B cell (primary cell): ENCODE data around the gene RIN3.

Source experiments
- EZH2 ChIP-seq: IDR thresholded peaks from 2 replicates; pipeline ENCODE4 v1.6.1; 2012; ENCODE audit warnings: borderline replicate concordance, low read depth, mild to moderate bottlenecking, moderate library complexity, low read length; ENCODE audit not compliant: insufficient read depth, poor library complexity, severe bottlenecking
- TF ChIP-seq, protein P1 (sequence below): fragments of 200-600 bp; IDR thresholded peaks from one replicate; pipeline ENCODE4 v1.8.0; 2022; ENCODE audit warnings: antibody characterized with exemption, mild to moderate bottlenecking

DNA sequence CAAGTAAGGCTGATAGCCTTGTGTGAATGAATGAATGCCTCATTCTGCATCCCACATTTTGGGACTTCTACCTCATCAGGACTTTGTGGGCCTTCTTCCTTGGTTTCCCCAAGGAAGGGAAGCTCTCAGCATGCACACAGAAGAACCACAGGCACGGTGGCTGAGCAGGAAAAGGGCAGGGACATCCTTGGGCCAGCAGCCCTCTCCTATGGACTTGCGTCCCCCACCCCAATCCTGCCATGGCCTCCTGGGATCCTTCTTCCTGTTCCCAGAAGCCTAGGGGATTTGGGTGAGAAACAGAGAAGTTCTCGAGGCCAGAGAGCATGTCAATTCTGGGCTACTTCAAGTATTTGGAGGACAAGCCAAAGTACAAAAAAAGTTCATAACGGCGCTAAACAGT is 165.2 kb downstream of the RIN3 start:
- TF ChIP-seq EZH2, result no peak
- TF ChIP-seq, protein P1, sequence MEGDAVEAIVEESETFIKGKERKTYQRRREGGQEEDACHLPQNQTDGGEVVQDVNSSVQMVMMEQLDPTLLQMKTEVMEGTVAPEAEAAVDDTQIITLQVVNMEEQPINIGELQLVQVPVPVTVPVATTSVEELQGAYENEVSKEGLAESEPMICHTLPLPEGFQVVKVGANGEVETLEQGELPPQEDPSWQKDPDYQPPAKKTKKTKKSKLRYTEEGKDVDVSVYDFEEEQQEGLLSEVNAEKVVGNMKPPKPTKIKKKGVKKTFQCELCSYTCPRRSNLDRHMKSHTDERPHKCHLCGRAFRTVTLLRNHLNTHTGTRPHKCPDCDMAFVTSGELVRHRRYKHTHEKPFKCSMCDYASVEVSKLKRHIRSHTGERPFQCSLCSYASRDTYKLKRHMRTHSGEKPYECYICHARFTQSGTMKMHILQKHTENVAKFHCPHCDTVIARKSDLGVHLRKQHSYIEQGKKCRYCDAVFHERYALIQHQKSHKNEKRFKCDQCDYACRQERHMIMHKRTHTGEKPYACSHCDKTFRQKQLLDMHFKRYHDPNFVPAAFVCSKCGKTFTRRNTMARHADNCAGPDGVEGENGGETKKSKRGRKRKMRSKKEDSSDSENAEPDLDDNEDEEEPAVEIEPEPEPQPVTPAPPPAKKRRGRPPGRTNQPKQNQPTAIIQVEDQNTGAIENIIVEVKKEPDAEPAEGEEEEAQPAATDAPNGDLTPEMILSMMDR, result no peak
